ENCODE results near the gene DST.

DST gene

DNA sequence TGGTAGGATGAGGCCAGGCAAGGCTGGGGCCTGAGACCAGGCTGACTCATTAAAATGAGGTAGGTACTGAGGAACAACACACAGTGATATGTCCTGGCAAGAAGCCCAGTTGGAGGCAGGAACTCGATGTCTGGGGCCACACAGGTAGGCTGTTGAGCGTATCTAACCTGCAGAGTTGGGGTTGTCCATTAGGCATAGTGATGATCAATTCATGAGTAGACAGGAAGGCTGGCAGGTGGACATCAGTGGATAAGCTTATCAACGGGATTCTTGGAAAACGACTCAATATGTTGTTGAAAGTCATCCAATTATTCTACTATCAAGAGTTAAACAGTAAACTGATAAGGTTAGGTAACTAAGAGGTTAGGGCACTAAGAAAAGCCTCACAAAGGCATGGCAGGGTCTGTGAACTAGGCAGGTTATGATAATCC, 202.1 kb downstream of the DST start:
- FAIRE-seq (peak; percentile 8), DNase-seq (ENCODE audit: low spot score) (peak; percentile 62)

DNA sequence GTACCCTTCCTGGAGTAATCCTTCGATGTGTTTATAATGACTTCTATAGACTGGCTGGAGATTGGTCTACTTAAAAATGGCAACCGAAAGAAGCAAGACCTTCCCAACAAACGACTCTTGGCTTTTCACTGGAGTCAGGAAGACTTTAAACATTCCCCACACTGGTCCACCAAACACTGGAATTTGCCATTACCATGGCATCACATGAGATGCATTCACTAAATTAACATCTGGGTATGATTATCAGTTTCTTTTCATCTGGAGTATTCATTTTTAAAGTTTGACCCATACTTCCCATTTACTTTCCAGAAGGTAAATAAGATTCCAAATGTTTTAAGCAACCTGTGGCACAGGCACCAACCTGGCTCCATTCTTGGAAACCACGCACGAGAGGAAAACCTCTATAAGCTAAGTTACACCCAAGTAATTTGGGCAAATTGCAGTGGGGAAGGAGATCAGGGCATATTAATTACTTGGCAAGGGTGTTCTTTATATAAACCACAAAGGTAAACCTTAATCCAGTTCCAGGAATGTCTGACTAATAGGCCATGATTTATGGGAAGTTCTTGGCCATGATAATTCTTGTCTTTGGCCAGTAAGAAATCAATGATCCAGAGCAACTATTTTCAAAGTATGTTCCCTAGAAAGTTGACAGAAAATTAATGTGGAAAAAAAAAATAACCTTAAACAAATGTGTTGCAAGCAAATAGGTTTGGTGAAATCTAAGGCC, 205.4 kb downstream of the DST start:
- peak; percentile 96 for FAIRE-seq
- DNase-seq (ENCODE audit: low spot score): peak; percentile 61

DNA sequence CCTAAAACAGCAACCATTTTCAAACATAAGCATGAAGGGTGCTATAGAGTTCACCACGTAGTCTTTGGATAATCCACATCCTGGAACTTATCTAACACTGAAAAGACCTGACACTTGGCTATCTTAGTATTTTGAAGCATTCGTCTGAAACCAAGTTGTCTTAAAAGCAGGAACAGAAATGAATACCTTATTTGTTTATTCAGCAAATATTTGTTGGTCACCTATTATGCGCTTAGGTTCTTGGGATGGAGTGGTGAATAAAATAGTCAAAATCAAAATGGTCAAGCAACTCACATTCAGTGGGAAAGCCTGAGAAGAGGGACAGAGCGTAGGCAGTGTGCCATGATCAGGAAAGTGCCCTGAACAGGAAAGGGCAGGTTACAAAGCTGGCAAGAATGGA, 206.9 kb downstream of the DST start:
- FAIRE-seq (no peak), DNase-seq (ENCODE audit: low spot score) (no peak)

DNA sequence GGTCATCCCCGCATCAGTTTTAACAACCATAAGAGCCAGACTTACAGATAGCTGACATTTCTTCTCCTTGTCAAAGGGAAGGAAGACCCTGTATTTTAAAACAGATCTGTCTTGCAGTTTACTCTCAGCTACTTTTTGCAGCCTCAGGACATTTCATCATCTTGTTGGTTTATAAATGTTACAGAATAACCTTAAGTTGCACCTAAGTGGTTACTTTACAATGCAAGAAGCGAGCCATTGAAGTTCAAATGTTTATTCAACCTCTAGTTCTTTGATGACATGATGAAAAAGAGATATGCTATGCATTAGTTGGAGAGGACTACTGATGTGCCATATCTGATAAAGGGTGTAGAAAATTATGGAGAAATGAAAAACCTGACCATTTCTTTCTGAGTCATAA, 207.4 kb downstream of the DST start:
- FAIRE-seq: peak; percentile 28
- DNase-seq (ENCODE audit: low spot score): no peak

DNA sequence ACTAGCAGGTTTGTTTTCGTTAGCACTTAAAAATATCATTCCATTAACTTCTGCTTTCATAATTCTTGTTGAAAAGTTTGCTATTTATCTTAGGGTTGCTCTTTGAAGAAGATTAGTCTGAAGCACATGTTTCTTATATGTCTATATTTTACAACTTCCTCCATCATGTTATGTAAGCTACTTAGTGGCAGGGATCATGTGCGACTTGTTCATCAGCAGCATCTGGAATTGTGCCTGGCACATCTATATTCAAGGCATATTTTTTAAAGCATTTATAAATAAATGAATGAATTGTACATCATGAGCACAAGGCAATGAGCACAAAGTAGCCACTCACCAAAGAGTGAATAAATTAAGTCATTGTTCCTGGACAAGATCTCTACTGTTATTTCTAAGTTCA, 208.1 kb downstream of the DST start:
- no peak for FAIRE-seq
- DNase-seq (ENCODE audit: low spot score): no peak

DNA sequence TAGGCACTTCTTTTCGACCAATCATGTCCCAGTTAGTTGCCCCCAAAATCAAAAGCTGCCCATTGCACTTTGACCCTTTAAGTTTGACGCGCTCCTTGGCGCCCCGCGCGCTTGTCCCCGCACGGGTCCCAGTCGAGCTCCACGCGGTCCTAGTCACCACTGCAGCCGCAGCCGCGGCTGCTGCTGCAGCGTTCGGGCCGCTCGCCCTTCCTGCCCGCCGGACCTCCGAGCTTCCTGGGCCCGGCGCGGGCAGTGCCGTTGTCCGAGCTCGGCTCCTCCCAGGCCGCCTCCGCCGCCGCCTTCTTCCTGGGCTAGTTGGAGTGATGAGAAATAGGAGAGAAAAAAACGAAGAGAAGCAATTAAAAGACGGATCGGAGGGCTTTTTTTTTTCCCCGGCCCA, 209.6 kb downstream of the DST start:
- no peak for FAIRE-seq
- DNase-seq (ENCODE audit: low spot score): no peak

DNA sequence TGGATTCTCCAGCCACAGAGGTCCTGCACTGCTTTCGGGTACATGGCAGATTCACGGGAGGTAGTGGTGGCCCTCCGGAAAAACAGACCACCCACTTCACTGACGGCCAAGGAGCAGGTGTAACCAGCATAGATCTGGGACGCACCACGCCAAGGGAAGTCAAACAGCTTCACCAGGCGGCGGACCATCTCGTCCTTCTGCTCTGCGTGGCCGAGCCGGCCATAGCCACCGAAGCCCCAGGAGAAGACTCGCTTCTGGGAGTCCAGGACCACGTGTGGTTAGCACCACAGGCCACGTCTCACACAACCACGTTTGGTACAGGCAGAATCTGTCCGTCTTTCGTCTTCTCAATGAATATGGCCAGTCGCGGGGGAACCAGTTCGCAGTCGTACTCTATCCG, 210.5 kb downstream of the DST start:
- FAIRE-seq: no peak
- DNase-seq (ENCODE audit: low spot score): no peak

DNA sequence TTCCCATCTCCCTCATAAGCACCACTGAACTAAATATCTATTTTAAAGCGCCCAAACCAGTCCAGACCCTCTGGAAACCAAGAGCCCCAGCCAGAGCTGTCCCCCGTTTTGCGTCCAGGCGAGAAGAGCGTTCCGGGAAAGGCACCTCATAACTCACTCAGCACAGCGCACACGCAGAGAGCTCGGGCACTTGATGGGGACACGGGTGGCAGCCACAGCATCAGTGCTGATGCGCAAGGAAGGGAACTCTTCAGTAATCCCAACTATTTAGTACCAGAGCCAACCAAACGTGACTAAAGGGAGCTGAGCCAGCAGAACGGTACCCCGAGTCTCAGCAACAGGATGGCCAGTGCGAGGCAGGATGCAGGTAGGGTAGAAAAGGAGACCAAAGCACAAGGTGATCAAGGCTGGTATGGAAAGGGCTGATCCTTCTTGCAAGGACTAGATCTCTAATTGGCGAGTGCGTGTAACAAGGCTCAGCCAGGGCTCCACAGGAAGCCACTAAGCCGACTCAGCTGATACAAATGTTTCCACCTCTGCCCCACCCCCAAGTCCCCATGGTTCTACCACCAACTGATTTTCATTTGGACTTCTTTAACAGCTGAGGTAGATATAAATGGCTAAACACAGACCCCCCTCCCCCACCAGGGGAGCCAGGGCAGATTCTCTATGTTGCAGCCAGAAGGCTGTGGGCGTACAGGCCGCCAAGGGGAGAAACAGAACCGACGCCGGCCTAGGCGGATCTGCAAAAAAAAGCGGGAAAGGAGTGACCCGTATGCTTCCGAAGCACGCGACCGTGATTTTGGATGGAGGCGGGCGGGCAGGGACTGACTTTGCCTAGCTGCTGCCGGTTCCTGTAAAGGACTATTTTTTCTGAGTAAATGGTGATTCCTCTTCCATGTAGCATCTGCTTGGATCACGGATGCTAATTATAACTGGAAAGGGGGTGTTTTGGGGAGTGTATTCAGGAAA, 211.8 kb downstream of the DST start:
- FAIRE-seq (no peak), DNase-seq (ENCODE audit: low spot score) (no peak)

DNA sequence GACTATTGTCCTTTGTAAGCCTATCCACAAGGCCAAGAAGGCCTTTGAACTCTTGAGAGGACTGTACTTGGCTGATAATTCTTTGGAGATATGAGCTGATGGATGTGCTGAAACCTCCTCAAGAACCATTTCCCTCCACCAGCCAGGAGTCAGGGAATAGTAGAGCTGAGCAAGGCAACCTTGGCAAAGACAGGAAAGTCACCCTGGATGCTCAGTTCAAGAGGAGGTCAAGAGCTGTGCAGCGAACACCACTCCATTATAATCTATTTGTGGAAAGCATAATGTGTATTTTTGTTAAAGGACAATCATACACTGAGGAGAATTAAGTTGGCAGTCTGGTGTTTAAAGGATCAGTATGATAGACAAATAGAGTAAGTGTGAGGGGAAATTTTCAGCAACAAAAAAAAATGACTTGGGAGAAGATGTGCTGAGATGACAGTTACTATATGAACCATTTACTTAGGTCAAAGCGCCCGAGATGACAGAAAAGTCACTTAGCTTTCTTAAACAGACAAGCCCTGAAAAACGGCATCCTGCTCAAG, 218.1 kb downstream of the DST start:
- DNase-seq (ENCODE audit: low spot score) (no peak), FAIRE-seq (no peak)

DNA sequence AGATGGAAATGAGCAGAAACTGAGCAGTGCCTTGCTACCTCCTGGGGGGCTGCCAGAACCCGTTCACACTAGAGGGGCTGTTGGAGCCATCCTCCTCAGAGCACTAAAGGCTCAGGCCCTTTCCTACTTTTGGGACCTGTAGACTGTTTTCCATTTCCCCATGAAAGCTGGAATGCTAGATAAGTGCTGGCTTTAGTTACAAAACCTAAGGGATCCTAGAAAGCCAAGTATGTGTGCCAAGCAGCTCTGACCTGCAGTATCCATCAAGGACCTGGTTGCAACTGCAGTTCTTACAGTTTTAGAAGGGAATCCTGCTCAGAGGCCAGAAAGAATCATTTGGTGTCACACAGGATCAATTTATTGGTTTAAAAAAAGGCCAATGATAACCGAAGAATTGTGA, 218.6 kb downstream of the DST start:
- no peak for FAIRE-seq
- no peak for DNase-seq (ENCODE audit: low spot score)

DNA sequence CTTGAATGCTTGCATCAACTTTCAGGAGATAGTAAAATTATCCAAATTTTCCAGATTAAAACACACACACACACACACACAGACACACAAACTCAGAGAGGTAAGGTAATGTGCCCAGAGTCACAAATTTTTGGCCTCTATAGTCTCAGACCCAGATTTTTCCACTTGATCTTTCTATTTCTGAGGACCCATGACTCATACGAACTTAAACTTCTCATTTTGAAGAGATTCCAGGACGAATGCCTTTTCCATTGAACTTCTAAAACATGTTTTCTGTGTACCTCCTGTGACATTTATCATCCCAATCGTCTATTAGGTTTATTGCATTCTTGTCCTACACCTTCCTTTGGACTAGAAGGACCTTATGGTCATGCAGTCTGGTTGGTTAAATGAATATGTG, 222.4 kb downstream of the DST start:
- FAIRE-seq (no peak), DNase-seq (ENCODE audit: low spot score) (no peak)

DNA sequence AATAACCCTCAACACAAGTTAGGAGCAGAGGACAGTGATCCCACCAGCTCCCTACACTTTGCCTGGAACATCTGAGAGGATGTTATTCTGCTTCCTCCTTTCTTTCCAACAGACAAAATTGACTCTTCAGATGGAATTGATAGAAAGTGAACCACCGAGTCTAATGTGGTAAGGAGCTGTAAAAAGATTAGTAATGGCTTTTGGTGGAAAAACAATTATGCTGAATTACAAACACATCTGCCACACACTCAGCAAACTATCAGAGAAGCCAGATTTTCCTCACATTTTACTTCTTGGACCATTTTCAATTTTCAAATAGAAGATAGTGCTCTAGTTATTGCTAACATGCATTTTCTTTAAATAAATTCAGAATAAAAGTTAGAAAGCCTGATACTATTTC, 223.5 kb downstream of the DST start:
- DNase-seq (ENCODE audit: low spot score) (no peak), FAIRE-seq (no peak)

DNA sequence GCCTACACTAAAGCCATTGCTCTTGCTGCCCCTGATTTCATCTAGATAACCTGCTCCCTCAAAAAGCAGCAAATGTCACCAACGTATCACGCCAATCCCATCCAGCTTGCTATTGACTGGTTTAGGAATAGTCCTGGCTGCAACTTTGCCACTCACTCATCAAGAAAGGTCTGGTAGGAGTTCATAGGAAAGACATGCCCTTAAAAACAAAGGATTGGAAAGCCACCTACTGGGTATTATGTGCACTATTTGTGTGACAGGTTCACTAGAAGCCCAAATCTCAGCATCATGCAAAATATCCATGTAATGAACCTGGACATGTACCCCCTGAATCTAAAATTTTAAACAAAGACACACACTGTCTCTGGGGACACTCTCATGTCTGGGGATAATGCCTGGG, 224.9 kb downstream of the DST start:
- no peak for DNase-seq (ENCODE audit: low spot score)
- FAIRE-seq: no peak

DNA sequence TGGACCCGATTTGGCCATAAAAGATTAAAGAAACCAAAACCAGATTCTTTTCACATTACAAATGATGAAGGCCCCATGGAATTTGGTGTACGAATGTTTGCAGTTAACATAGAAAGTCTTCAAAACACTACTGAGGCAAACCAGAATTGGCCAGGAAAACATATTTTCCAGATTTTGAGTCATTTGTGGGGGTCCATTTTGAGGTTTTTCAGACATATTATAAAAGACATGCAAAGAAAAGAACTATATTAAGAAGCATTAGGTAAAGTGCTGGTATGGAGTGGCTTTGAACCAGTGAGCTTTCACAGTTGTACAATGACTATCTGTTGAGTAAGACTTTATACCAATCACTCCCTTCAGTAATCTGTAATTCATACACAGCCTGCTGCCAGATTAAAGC, 226.4 kb downstream of the DST start:
- FAIRE-seq: no peak

DNA sequence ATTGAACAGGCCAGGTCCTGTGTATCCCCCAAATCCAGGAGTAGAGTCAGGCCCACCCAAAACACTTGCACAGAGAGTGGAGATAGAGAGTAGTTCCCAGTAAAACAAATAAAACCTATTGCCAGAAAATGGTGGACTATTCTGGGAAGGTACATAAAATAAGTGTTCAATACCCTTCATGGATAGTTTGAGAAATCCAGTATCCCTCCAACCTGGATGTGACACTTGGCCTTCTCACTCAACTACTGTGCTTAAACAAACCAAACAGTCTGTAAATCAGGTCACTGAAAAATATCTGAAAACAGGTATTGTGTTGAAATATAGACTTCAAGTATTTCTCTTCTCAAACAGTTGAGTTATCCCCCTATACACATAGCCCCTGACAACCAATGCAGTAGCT, 233.7 kb downstream of the DST start:
- no peak for DNase-seq (ENCODE audit: low spot score)
- FAIRE-seq: no peak

More for the DNA sequence above, 226.4 kb downstream of the DST start:
- DNase-seq (ENCODE audit: low spot score): no peak

Data from RCC 7860 (cell line).